Ectodermal cell (in vitro differentiated cells): Measurements from ENCODE around the gene SQSTM1.
"Not testable (repeated sequence)": the region's sequence is repeated elsewhere in the genome, so short reads cannot be mapped to it uniquely, and the experiment has no call there.

Experiments
- H3K27ac ChIP-seq: 2 replicates; pipeline ENCODE4 v1.7.0; 2013; ENCODE audit warnings: mild to moderate bottlenecking, low read depth, low read length; ENCODE audit not compliant: insufficient read depth, poor library complexity, severe bottlenecking
- H3K27me3 ChIP-seq: 2 replicates; pipeline ENCODE4 v1.7.0; 2013; ENCODE audit warnings: mild to moderate bottlenecking, low read length; ENCODE audit not compliant: insufficient read depth, control insufficient read depth, poor library complexity, severe bottlenecking
- H3K36me3 ChIP-seq: one replicate; pipeline ENCODE4 v1.7.0; 2013; ENCODE audit warnings: low read length; ENCODE audit not compliant: control insufficient read depth, insufficient read depth
- H3K4me1 ChIP-seq: one replicate; pipeline ENCODE4 v1.7.0; 2013; ENCODE audit warnings: low read length; ENCODE audit not compliant: control insufficient read depth, insufficient read depth
- H3K4me3 ChIP-seq: 2 replicates; pipeline ENCODE4 v1.7.0; 2013; ENCODE audit warnings: low read depth, low read length, control low read depth; ENCODE audit not compliant: insufficient read depth
- H3K9me3 ChIP-seq: 2 replicates; pipeline ENCODE4 v1.7.0; 2013; ENCODE audit warnings: mild to moderate bottlenecking, low read length, moderate library complexity; ENCODE audit not compliant: control insufficient read depth
- WGBS, 2 experiments: methylation state at CpG; one replicate each; pipeline ENCODE4 v1.1.7; 2013; ENCODE audit warnings: missing lambda C conversion rate in 2 of 2; 5-methylcytosine and 5-hydroxymethylcytosine counted together

The SQSTM1 gene

GRCh38 chr5:179867079-179867465 is 46.4 kb downstream of the SQSTM1 start:
- H3K36me3 ChIP-seq = peaks cover 10% of the 10 kb centered on the region
- 91 to 93% methylated on average over 6 of the region's 6 CpGs for WGBS, 2 experiments
- no peaks in the 10 kb centered on the region for H3K27me3 ChIP-seq
- H3K9me3 ChIP-seq = no peaks in the 10 kb centered on the region
- H3K4me1 ChIP-seq = peaks cover 25% of the 10 kb centered on the region
- peak overlapping the region; percentile 16 for H3K27ac ChIP-seq
- H3K4me3 ChIP-seq = no peak overlapping the region

DNA sequence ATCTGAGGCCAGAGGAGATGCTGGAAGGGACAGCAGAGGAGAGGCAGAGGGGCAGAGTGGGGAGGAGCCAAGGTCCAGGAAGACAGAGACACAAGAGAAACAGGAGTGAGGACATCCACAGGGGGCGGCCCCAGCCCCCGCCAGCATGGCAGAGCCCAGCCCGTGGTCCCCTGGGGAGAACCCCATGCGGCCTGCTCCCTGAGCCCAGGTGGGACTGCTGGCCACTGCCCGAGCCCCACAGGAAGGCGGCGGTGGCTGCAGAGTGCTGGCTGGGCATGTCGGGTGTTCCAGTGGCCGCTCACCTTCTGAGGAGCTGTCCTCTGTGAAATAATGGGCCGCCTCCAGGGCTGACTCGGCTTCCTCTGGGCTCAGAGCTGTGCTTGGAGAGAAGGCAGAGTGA is 46.8 kb downstream of the SQSTM1 start:
- Histone ChIP-seq H3K9me3 (no peaks in the 10 kb centered on the region), H3K27me3 (no peaks in the 10 kb centered on the region), H3K4me3 (no peak overlapping the region), H3K27ac (peak overlapping the region; percentile 16), H3K36me3 (peaks cover 7% of the 10 kb centered on the region), H3K4me1 (peaks cover 25% of the 10 kb centered on the region)
- WGBS, 2 experiments = 91 to 92% methylated on average over 11 of the region's 11 CpGs

GRCh38 chr5:179868541-179868940 is 47.8 kb downstream of the SQSTM1 start:
- Histone ChIP-seq H3K4me3 (no peak overlapping the region), H3K4me1 (peaks cover 25% of the 10 kb centered on the region), H3K27me3 (no peaks in the 10 kb centered on the region), H3K36me3 (peaks cover 15% of the 10 kb centered on the region), H3K9me3 (no peaks in the 10 kb centered on the region), H3K27ac (peak overlapping the region; percentile 50)
- 95 to 96% methylated on average over 14 of the region's 14 CpGs for WGBS, 2 experiments

GRCh38 chr5:179869101-179869500 is 48.4 kb downstream of the SQSTM1 start:
- Histone ChIP-seq H3K4me1 (peaks cover 25% of the 10 kb centered on the region), H3K4me3 (no peak overlapping the region), H3K9me3 (no peaks in the 10 kb centered on the region), H3K27me3 (no peaks in the 10 kb centered on the region), H3K27ac (no peak overlapping the region), H3K36me3 (peaks cover 20% of the 10 kb centered on the region)
- WGBS, 2 experiments = 66 to 69% methylated on average over 5 of the region's 5 CpGs

- 89 to 91% methylated on average over 16 of the region's 16 CpGs for WGBS, 2 experiments
- H3K9me3 ChIP-seq = no peaks in the 10 kb centered on the region
- H3K4me1 ChIP-seq = peaks cover 25% of the 10 kb centered on the region
- H3K27ac ChIP-seq = no peak overlapping the region
- H3K36me3 ChIP-seq = peaks cover 22% of the 10 kb centered on the region
- no peaks in the 10 kb centered on the region for H3K27me3 ChIP-seq
- no peak overlapping the region for H3K4me3 ChIP-seq
These were observed 49.1 kb downstream of the SQSTM1 start for GRCh38 chr5:179869641-179870402.

DNA sequence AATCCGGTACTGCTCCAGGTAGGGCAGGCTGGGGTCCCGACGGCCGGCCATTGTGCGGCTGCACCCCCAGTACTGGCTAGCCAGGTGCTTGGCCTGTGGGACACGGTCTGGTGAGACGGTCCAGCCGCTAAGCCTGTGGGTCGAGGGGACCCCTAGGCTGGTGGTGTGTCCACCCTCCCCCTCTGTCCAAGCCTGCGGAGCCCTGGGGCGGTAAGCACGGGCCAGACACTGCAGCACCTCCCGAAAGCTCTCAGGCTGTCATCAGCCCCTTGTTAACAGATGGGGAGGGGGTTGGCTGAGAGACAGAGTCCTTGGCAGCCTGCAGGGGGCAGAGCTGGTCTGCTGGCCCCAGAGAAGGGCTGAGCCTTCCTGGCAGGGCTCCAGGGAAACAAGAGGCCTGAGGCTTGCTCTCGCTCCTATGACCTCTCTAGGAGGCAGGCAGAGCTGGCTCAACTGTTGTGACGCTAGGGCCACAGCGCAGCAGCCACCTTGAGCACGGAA is 49.7 kb downstream of the SQSTM1 start:
- Histone ChIP-seq H3K36me3 (peaks cover 22% of the 10 kb centered on the region), H3K9me3 (no peaks in the 10 kb centered on the region), H3K4me3 (no peak overlapping the region), H3K27me3 (no peaks in the 10 kb centered on the region), H3K4me1 (peaks cover 25% of the 10 kb centered on the region), H3K27ac (no peak overlapping the region)
- WGBS, 2 experiments = 78 to 79% methylated on average over 17 of the region's 17 CpGs

GRCh38 chr5:179870952-179871351 is 50.2 kb downstream of the SQSTM1 start:
- Histone ChIP-seq H3K27me3 (no peaks in the 10 kb centered on the region), H3K36me3 (peaks cover 22% of the 10 kb centered on the region), H3K4me3 (no peak overlapping the region), H3K27ac (no peak overlapping the region), H3K4me1 (peaks cover 25% of the 10 kb centered on the region), H3K9me3 (no peaks in the 10 kb centered on the region)
- 94 to 95% methylated on average over 3 of the region's 3 CpGs for WGBS, 2 experiments

DNA sequence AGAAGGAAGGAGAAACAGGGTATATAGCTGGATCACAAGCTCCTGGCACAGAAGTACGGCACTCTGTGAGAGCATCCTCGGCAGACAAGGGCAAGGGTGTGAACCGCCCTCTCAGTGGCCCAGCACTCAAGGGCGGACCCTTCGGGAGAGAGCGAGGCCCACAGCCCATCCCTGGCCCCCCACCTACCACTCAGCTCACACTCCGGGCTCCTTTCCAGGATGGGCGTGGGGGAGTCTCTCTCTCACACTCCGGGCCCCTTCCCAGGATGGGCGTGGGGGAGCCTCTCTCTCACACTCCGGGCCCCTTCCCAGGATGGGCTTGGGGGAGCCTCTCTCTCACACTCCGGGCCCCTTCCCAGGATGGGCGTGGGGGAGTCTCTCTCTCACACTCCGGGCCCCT is 50.8 kb downstream of the SQSTM1 start:
- H3K4me1 ChIP-seq = peaks cover 25% of the 10 kb centered on the region
- H3K27me3 ChIP-seq, H3K27ac ChIP-seq, H3K4me3 ChIP-seq, H3K9me3 ChIP-seq: not testable (repeated sequence)
- WGBS, 2 experiments = 95 to 96% methylated on average over 13 to 14 of the region's 14 CpGs
- peaks cover 22% of the 10 kb centered on the region for H3K36me3 ChIP-seq

DNA sequence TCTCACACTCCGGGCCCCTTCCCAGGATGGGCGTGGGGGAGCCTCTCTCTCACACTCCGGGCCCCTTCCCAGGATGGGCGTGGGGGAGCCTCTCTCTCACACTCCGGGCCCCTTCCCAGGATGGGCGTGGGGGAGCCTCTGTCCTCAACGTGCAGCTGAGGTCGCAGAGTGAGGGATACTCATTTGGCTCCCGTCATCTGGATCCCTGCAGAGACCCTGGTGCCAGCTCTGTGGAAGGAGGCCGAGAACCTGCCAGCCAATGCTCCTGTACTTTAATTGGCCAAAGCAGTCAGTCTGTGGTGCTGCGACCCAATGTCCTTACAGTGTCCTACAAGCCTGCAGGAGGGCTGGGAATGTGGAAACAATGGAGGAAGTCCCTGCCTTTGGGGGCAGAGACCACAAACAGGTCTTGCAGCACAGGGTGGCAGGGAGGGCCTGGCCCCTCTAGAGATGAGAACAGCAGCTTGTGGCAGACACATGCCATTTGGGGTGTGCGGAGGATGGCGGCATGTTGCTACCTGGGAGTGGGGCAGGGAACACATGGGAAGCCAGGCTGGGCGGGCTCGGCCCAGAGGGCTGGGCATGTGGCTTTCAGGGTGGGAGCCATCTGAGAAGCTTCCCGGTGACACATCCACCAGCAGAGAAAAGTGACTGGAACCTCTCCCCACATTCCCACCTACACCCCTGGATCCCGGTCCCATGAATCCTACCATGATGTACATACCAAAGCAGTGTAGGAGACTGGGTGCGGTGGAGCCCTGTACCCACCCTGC is 51.5 kb downstream of the SQSTM1 start:
- Histone ChIP-seq H3K9me3 (no peaks in the 10 kb centered on the region), H3K4me3 (no peak overlapping the region), H3K27me3 (no peaks in the 10 kb centered on the region), H3K36me3 (peaks cover 22% of the 10 kb centered on the region), H3K27ac (no peak overlapping the region), H3K4me1 (peaks cover 25% of the 10 kb centered on the region)
- 93 to 97% methylated on average over 15 to 16 of the region's 18 CpGs for WGBS, 2 experiments

DNA sequence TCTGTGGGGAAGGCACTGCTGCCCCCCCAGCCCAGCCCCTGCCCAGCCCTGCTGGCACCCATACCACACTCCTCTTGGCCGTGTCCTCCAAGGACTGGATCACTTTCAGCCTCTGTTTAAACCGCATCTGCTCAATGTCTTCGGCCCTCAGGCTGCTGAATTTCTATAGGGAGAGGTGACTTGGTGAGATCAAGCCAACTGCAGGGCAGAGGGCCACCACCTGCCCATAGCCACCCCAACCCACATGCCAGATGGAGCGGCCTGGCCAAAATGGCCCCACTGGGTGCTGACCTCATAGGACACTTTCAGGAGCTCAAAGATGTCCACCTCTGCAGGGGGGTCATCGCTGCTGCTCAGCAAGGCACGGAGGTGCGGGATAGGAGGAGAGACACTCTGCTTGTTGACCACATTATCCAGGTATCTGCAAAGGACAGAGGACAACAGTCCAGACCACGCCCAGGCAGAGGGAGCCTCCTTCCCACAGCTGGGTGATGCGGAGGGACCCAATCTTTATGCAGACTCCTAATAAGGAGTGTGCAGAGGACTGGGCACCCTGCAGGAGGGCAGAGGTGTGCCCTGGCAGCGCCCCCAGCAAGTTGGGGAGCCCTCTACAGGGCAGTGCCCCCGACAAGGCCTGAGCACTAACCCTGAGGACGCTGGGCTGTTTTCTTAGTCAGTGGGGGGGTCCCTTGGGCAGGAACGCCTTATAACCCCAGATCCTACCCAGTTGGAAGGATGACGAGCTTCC is 52.3 kb downstream of the SQSTM1 start:
- Histone ChIP-seq H3K4me1 (peaks cover 25% of the 10 kb centered on the region), H3K4me3 (no peak overlapping the region), H3K36me3 (peaks cover 22% of the 10 kb centered on the region), H3K9me3 (no peaks in the 10 kb centered on the region), H3K27ac (no peak overlapping the region), H3K27me3 (no peaks in the 10 kb centered on the region)
- WGBS, 2 experiments = 95 to 96% methylated on average over 14 of the region's 14 CpGs
